Stimulated activated CD4-positive, alpha-beta T cell treated with anti-CD3 and anti-CD28 coated beads, Interleukin-15, amount 100 ng/mL, for 24 hours (primary cell): ENCODE measurements around the gene C10orf90.
A peak's percentile ranks its signal among the peaks of the same experiment; 100 is the strongest.

ENCODE experiments used
- DNase-seq: peaks from one replicate; pipeline ENCODE4 v3.0.0-alpha.2; 2020

C10orf90 gene

DNA sequence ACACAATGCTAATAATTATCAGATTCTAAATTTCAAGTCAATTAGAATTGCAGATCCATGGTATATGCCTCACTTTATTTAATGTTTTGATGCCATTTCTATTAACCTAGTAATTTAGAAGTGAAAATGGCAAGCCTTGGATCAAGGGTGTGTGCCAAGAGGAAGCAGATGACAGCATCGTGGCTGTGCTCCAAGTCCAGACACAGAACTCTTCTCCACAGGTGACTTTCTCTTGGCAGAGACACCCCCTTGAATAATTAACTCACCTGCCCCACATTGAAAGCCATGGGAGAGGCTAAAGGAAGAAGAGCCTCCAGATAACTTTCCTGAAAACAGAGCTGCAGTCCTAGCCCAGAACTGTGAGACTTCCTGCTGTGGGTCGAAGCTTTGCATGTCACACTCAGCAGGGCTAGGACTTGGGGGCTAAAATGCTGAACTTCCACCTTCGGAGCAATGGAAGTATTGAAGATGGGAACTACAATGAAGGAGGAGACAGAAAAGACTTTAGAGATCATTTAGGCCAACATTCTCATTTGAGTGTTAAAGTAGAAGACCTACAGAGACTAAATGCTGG, 996 bp upstream of the C10orf90 start:
- DNase-seq: no peak

DNA sequence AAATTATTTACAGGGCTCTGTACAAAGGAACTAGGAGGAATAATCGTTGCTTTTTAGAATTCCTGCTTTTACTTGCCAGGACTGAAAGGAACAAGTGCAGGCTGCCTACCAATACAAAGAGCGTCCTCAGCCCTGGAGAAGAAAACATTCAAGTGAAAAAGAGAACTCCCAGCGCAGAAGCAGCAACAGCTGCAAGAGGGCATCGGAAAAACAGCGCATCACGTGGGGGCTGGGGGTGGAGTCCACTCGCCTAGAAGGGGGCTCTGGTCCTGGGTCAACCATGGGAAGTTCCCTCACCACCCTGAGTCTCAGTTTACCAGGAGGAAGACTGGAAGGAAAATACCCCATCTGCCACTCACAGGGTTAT, 385 bp upstream of the C10orf90 start:
- DNase-seq: no peak

DNA sequence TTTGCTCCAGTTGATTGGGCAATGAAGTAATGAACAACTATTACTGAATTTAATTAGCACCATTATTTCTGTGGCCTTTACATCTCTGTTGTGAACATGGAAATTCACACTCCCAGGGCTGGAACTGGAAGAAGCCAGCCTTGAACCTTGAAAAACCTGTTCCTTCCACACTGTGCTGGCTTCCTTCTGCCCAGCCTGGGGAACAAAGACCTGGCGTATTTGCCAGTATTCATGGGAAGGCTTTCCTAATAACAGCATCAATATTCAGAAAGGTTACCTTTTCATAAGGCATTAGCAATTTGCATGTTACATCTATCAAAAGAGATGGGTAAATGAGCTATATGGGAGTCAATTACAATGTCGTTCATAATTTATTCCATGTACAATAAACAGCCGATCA, 1.3 kb downstream of the C10orf90 start:
- DNase-seq: no peak

DNA sequence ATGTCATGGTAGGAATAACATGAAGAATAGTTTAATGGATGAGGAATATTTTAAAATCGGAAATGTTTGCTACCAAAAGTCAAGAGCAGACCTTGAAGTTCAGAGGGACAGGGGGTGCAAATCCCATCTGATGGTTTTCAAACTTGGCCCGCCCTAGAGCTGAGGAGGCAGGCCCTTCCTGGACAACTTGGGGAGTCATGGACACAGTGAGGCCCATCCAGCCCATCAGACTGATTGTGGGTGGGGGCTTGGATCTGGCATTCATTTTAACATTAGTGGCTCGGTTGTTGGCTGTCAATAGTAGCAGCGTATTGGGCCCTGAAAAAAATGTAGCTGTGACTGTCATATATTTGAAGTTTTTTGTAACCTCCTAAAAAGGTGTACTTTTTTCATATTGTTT, 2.0 kb downstream of the C10orf90 start:
- DNase-seq: no peak

DNA sequence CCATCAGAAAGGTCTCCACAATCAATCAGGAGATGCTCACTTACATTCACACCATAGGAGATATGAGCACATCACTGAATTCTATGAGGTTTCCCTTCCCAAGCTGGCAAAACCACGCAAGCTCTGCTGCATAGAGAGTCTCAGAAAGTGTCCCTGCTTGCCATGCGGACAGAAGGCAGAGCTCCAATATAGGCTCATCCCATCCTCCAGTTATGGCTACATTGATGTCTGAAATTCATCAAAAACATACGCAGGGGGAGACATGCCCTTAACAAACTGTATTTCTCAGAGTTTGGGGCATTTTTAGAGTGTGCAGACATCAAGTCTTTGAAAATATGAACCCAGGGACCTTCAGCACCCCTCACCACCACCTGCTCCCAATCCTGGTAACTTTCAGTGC, 2.9 kb downstream of the C10orf90 start:
- no peak for DNase-seq

DNA sequence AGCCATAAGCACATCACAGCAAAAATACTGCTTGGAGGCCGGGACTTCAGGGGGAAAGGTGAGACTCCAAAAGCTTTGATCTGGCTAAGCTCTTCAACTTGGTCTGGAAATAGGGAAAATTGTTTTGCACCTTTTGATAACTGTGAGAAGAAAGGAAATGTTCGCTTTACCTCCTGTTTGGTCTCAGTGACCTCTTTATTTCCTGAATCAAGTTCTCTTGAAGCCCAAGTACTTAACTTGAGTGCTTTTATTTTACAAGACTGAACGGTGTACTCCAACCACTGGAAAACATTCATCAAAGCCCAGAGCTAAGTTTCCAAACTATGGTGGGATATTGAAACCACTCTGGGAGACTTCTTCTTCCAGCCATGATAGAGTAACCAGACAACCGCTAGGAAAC, 5.3 kb downstream of the C10orf90 start:
- DNase-seq: no peak

DNA sequence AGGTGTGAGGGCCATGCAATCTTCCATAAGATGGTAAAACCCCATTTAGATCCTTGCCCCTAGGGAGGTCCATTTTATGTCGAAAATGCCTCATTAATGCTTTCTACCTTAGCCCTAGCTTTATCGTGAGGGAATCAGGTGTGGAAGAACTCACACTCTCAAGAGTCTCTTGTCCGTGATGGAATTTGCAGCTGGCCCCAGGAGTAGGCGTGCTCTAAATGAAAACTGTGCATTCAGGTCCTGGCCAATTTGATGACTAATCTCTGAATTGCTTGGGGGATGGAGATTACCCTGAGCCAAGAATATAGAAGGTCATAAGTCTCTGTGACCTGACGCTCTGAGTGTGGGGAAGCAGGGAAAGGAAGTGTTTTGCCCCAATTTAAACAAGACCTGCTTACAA, 6.6 kb downstream of the C10orf90 start:
- DNase-seq: no peak

DNA sequence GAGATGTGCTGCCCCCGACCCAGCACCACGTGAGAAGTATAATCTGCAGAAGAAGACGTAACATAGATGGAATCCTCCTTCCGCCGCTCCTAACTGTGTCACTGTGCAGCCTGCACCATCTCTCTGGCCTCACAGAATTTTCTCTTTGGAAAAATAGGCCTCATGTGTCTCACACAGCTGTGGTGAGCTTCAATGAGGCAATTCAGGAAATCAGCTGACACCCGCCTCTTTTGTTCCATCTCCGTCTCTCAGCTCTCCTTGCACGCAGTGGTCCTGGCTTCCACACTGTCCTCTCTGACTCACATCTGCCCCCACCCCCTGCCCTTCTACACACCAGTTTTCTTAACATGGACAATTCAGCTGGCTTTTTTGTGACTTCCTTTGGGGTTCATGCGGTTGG, 7.2 kb downstream of the C10orf90 start:
- DNase-seq: peak; percentile 32

DNA sequence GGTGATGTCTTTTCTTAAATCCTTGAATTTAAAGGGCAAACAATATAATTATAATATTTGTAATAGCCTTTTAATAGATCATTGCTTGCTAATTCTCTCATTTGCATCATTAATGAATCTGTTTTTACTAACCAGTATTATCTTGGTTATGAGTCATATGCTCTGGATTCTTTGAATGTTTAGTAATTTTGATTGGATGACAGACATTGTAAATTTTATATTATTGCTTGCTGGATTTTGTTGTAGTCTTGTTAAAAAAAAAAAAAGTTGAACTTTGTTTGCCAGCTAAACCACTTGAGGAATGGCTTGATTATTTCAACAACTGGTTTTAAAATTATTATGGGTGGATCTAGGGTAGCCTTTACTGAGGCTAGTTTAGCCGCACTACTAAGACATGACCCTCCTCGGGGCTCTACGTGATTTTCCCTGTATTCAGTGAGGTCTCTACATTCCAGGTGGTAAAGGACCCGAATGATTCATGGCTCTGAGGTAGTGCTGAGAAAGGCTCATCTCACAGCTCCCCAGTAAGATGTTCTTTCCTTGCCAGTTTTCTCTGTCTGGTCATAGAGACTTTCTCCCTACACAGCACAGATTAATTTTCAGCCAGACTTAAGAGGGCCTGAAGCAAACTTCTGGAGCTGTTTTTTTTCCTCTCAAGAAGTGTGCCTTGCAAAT, 8.5 kb downstream of the C10orf90 start:
- no peak for DNase-seq

DNA sequence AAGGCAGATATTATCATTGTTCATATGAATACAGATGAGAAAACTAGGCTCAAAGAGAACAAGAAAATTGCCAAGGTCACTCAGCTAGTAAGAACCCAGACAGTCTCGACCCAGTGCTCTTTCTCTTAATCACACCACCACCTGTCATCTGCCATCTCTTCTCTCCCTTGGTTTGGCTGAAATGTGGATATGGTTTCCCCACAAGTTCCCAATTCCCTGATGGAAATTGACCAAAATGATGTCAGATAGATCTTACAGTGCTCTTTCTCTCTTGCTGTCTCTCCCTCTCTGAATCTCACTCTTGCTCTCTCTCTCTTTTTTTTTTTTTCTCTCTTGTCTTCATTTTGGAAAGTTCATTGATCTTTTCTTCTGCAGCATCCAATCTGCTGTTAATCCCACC, 9.1 kb downstream of the C10orf90 start:
- no peak for DNase-seq

DNA sequence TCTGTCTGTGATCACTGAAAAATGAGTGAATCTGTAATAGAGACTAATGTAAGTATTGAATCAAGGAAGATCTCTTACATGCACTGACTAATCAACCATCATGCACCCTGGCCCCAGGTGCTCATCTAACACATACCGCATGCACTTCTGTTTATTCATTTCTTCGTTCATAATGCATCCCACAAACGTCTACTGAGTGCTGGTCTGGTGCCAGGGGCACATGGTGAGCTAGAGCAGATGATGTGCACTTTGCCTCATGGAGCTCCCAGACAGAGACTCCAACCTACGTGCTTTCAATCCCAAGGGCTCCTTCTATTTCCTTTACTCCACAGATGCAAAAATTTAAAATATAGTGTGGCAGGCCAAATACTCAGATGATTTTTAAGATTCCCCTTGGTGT, 10.7 kb downstream of the C10orf90 start:
- DNase-seq: no peak

DNA sequence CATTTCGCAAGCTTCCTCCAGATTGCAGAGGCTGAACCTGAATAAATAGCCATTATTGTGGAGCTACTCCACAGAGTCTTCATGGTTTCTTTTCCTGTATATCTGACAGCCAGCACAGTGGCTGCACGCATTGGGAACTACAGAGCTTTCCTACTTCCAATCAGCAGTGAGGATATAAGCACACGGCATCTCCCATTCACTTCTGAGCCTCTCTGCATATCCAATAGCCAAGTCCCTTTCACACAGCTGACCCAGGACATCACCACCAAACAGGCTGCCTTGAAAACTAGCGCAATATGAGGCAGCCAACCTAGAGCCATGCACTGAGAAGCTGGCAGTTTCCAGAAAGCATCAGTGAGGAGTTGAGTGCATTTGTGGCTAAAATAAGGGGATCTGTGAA, 11.6 kb downstream of the C10orf90 start:
- DNase-seq: no peak

DNA sequence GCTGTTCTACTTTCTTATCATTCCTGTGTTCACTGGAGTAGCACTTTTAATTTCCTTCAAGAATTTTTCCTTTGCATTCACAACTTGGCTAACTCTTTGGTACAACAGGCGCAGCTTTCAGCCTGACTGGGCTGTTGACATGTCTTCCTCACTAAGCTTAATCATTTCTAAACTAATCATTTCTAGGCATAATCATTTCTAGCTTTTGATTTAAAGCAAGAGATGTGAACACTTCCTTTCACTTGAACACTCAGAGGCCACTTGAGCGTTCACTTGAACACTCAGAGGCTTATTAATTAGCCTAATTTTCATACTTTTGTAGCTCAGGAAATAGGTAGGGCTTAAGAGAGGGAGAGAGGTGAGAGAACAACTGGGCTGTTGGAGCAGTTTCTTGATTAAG, 15.9 kb downstream of the C10orf90 start:
- DNase-seq: no peak

DNA sequence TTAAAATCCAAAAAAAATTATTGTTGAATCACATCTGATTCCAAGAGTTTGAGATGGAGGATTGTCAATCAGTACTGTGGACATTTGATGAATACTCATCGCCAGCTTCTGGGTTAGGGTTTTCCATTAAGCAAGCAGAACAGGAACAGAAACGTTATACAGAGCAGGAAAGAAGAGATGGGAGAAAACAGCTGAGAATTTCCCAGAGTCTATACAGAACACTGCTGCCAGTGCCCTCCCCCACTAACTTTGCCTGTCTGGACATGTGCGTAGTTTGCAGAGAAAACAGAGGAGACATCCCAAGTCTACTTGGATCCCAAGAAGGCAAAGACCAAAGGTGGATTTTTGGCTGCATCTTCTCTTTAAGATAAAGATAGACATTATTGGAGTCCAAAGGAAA, 19.0 kb downstream of the C10orf90 start:
- DNase-seq: no peak

DNA sequence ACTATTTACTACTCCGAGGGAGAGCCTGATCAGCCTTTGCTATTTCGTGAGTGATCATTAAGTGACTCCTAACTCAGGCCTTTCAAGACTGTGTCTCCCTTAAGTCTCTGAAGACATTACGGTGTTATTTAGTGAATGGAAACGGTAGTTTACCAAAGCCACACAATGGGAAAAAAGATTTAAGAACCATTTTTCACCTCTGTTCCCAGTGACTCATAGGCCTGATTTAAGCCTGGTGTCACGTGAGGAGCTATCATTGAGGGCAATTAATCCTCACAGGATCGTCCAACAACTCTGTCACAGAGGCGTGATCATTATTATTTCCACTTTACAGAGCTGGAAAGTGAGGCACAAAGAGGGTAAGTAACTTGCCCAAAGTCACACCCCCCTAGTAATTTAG, 20.3 kb downstream of the C10orf90 start:
- DNase-seq: no peak

DNA sequence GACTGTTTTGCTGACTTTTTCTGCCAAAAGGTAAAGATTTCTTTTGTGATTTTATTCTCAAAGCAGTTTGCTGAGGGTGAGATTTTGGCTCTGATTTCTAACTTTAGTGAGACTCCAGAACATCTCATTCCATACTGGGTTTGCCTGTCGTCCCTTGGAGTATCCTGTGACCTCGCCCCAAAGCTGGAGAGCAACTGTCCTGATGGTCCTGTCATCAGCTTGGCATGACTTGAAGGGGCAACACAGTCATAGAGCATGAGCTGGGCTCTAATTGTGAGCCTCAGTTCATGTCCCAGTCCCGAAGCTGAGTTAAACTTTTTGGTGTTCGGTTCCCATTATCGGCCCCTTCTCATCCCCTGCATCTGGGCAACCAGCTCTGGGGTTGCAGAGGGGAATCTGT, 23.4 kb downstream of the C10orf90 start:
- DNase-seq: no peak

DNA sequence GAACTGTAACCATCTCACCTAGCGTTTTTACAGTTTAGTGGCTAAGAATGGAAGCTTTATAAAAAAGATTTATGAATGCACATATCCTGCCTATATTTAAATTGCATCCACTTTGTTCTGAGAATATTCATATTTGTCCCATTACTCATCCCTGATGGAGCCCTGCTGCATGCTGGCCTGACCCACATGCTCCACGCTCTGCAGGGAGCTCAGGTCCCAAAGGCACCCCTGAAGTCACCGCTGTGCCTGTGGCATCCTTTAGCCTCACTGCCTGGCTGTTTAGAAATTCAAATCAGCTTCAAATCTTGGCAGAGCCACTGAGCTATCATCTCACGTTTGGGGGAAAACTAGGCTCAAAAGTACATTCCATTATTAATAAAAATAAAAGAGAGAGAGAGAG, 24.4 kb downstream of the C10orf90 start:
- no peak for DNase-seq

DNA sequence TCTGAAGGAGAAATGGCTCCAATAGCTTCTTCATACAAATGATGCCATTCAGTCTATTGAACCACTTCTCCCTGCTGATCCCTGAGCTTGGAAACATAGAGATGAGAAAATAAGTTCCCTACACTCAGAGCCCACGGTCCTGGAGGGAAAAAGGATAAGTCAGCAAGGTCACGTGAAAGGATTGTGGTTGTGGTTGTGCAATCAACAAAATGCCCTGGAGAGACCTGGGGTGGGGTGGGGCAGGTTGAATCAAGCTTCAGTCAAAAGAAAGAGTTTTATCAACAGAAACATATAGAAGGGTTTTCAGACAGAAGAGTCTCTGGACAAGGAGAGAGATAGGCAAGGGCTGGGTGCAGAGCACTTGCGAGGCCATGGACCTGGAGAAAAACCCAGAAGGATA, 30.1 kb downstream of the C10orf90 start:
- DNase-seq: no peak

DNA sequence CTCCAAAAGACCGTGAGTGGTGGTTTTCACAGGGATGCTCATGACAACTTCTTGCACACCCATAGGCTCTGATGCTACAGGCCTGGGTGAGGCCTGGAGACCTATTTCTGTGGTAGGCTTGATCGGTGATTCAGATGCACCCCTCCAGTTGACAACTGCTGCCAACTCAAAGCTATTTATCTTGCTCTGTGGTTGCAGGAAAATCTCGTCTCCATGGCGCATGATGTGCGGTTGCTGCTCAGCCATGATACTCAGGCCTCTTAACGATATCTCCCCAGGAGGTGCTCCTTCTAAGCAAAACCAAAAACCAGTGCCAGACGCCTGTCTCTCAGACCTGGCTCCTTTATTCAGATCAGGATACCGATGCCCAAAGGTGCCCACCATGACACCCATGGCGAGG, 31.4 kb downstream of the C10orf90 start:
- DNase-seq: no peak

DNA sequence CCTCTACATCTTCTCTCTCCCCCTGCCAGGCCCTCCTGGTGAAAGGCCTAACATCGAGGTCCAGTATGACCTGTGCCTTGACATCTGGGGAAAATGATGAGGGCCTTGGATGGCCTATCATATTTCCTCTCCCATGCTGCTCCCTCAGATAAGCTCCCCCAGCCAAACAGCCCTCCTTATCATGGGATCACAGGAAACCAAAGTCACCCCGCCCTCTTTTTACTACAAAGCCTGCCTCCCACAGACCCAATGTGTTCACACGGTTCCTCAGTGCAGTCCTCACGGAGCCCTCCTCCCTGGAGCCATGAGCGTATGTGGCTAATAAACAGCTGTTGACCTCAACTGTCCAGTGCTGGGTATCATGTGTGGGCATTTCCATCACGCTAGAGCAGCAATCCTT, 32.0 kb downstream of the C10orf90 start:
- no peak for DNase-seq

DNA sequence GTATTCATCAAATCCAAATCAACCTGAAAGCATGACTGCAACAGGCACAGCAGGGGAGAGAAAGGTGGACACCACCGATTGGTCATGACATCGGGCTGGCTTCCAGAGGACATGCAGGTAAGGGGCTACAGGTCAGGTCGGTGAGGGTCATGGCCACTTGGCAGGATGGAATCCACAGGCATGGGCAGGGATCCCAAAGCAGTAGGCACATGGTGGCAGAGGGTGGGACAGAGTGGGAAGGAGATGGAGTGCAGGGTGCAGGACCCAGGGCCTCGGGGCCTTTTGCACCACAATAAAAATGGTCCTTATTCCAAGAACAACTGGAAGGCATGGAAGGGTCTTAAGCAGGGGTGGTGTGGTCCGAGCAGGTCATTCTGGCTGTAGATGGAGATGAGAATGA, 33.0 kb downstream of the C10orf90 start:
- no peak for DNase-seq

DNA sequence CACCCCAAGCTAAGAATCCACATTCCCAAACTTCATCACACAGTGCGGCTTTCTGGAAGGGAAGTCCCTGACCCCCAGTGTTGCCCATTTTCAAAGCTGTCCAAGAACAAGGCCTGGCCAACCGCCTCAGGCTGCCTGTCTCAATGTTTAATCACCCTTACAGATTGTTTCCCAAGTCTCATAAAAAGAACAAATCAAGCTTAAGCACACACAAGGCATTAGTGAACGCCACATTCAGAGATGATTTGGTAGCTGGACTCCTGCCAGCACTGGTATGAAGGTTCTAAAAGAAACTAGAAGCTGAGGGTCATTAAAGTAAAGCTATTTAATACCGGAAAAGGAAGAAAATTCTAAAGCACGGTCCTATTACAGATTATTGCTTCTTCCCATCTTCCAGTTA, 35.6 kb downstream of the C10orf90 start:
- no peak for DNase-seq

DNA sequence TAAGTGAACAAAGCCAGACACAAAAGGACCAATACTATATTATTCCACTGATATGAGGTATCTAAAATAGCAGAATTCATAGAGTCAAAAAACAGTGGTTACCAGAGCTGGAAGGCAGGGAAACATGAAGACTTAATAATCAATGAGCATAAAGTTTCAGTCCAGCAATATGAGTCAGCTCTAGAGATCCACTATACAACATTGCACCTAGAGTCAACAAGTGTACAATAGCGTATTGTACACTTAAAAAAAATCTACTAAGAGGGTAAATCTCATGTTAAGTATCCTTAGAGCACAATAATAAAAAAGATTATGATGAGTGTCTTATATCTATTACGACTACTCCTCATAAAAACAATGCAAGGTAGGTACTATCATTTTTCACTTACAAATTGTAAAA, 36.1 kb downstream of the C10orf90 start:
- no peak for DNase-seq

DNA sequence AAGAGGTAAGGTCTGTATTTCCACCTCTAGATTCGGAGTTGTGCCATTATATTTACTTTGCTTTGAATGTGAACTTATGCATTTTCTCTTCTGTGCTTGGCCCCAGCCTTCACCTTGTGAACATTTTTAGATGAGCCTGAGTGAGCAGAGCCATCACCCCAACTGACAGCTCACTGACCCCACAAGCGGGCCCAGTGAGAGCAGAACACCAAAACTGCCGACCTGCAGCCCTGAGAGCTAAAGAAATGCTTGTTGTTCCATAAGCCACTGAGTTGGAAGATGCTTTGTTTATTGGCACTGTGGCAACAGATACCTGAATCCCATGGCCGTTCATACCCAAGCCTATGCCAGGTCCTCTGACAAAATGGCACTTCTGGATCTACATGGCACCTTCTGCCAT, 37.8 kb downstream of the C10orf90 start:
- DNase-seq: no peak

DNA sequence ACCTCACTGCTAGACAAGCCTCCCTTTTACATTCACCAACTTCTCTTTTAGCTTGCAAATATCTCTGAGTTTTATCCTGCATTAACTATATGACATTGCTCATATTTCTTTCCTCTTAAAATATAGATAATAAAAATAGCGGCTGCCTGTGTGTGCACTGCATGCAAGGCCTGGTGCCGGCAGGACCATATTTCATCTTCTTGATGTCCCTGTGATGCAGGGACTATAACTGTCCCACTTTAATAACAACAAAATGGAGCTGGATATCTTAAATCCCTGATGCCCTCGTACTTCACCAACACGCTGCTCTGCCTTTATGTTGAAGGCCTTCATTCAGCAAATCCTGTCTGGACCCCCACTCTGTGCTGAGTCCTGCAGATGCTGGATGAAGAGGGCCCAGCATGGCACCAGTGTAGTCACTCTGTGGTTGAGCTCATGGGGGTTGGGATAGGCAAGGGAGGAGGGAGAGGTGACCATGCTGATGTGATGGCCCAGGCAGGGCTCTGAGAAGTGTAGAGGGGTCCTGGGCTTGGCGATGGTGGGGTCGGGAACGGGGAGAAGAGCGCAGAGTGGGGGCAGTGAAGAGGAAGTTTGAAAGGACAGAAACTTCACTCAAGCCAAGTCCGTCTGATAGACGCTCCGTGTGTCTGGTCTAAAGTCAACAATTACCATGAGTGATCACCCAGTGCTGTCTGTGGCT, 40.4 kb downstream of the C10orf90 start:
- DNase-seq: no peak
